Measurements from ENCODE around the gene GEMIN7. TPM values are rescaled to one million over a fixed set of nuclear protein-coding genes. Genes with fewer than 3 reads are reported as not detected.

The GEMIN7 gene
- total and polyA plus RNA-seq, 2 donors (not counting 1 experiment from before 2014, with no cell fraction given) = 15.7 to 18.0 TPM

DNA sequence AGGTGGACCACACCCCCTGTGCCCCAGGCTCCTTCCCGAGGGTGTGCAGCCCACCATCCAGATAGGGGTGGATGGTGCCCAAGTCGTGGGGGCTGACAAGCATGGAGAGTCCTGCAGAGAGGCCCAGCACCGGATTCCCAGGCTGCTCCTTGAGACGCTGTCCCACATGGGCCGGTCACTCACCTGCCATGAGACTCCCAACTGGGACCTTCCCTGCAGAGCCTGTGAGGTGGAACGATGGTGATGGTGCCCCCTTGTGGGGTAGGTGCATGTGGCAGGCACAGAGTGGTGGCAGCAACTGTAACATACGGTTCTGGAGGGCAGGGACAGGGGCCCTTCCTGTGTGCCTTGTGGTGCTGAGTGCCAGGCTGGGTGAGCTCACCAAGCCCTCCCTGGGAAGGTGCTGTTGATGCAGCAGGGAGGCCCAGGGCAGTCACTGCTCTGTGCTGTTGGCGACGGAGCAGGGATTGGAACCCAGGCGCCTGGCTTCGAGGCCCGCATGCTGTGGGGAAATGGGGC lies 47.0 kb downstream of the GEMIN7 start:
- Histone ChIP-seq H3K4me1 (ENCODE audit: control insufficient read depth, extremely low read depth, insufficient read depth, low read length) (no peaks in the 10 kb centered on the region), H3K4me2 (ENCODE audit: extremely low read depth, insufficient read depth, low read length) (no peak overlapping the region), H4K20me1 (ENCODE audit: control insufficient read depth, extremely low read depth, insufficient read depth, low read length) (peaks cover 2% of the 10 kb centered on the region), H3K79me2 (ENCODE audit: control insufficient read depth, insufficient read depth, low read length) (peaks cover 54% of the 10 kb centered on the region), H2AFZ (ENCODE audit: low read length) (no peak overlapping the region), H3K9ac (ENCODE audit: insufficient read depth, low read length) (no peak overlapping the region), H3K36me3 (ENCODE audit: control insufficient read depth, insufficient read depth, low read length) (peaks cover 4% of the 10 kb centered on the region), H3K27ac (ENCODE audit: insufficient read depth, low read length) (no peak overlapping the region), H3K27me3 (ENCODE audit: control insufficient read depth, insufficient read depth, low read length) (no peaks in the 10 kb centered on the region), H3K9me3 (ENCODE audit: control insufficient read depth, insufficient read depth, low read depth, low read length) (no peaks in the 10 kb centered on the region), H3K4me3 (replicated peaks in 1 of 4; ENCODE audit: control extremely low read depth in 1 of 4, insufficient read depth in 1 of 4, low read depth in 3 of 4, low read length in 4 of 4) (no peak overlapping the region)
- peak; percentile 30 to 39 for DNase-seq (ENCODE audit: low read depth in 2 of 2)
- no peak for TF ChIP-seq EZH2 (IDR thresholded peaks at IDR 0.05; ENCODE audit: low read length, missing control alignments)
- TF ChIP-seq, protein P1, sequence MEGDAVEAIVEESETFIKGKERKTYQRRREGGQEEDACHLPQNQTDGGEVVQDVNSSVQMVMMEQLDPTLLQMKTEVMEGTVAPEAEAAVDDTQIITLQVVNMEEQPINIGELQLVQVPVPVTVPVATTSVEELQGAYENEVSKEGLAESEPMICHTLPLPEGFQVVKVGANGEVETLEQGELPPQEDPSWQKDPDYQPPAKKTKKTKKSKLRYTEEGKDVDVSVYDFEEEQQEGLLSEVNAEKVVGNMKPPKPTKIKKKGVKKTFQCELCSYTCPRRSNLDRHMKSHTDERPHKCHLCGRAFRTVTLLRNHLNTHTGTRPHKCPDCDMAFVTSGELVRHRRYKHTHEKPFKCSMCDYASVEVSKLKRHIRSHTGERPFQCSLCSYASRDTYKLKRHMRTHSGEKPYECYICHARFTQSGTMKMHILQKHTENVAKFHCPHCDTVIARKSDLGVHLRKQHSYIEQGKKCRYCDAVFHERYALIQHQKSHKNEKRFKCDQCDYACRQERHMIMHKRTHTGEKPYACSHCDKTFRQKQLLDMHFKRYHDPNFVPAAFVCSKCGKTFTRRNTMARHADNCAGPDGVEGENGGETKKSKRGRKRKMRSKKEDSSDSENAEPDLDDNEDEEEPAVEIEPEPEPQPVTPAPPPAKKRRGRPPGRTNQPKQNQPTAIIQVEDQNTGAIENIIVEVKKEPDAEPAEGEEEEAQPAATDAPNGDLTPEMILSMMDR (conservative IDR thresholded peaks at IDR 0.05 in 1 of 2, IDR thresholded peaks at IDR 0.05 in 1 of 2; ENCODE audit: low read depth in 1 of 2, low read length in 2 of 2) = peak; percentile 59 to 87

DNA sequence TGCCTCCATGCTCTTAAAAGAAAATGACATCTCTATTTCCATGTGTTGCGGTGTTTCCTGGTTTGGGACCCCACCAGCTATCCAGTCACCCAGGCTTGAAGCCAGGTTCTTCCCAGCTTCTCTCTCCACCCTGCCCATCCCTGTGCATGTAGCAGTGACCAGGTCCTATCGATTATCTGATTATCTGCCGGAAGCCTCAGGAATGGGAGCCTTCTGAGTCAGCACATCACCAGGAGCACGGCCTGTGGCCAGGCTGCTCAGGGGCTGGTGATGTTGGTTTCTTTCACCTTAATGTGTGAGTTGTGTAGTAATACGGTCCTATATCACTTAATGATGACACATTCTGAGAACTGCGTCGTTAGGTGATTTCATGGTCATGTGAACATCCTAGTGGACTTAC lies 47.6 kb downstream of the GEMIN7 start:
- H4K20me1 ChIP-seq (ENCODE audit: control insufficient read depth, extremely low read depth, insufficient read depth, low read length) = no peaks in the 10 kb centered on the region
- no peaks in the 10 kb centered on the region for H3K27me3 ChIP-seq (ENCODE audit: control insufficient read depth, insufficient read depth, low read length)
- H3K4me1 ChIP-seq (ENCODE audit: control insufficient read depth, extremely low read depth, insufficient read depth, low read length) = no peaks in the 10 kb centered on the region
- H3K36me3 ChIP-seq (ENCODE audit: control insufficient read depth, insufficient read depth, low read length) = peaks cover 4% of the 10 kb centered on the region
- no peak for DNase-seq (ENCODE audit: low read depth in 2 of 2)
- H3K27ac ChIP-seq (ENCODE audit: insufficient read depth, low read length) = no peak overlapping the region
- no peaks in the 10 kb centered on the region for H3K9me3 ChIP-seq (ENCODE audit: control insufficient read depth, insufficient read depth, low read depth, low read length)
- no peak overlapping the region for H3K9ac ChIP-seq (ENCODE audit: insufficient read depth, low read length)
- H2AFZ ChIP-seq (ENCODE audit: low read length) = no peak overlapping the region
- H3K79me2 ChIP-seq (ENCODE audit: control insufficient read depth, insufficient read depth, low read length) = peaks cover 50% of the 10 kb centered on the region
- H3K4me2 ChIP-seq (ENCODE audit: extremely low read depth, insufficient read depth, low read length) = no peak overlapping the region
- no peak overlapping the region for H3K4me3 ChIP-seq (replicated peaks in 1 of 4; ENCODE audit: control extremely low read depth in 1 of 4, insufficient read depth in 1 of 4, low read depth in 3 of 4, low read length in 4 of 4)
- TF ChIP-seq, protein P1 (conservative IDR thresholded peaks at IDR 0.05 in 1 of 2, IDR thresholded peaks at IDR 0.05 in 1 of 2; ENCODE audit: low read depth in 1 of 2, low read length in 2 of 2) = no peak
- no peak for TF ChIP-seq EZH2 (IDR thresholded peaks at IDR 0.05; ENCODE audit: low read length, missing control alignments)

DNA sequence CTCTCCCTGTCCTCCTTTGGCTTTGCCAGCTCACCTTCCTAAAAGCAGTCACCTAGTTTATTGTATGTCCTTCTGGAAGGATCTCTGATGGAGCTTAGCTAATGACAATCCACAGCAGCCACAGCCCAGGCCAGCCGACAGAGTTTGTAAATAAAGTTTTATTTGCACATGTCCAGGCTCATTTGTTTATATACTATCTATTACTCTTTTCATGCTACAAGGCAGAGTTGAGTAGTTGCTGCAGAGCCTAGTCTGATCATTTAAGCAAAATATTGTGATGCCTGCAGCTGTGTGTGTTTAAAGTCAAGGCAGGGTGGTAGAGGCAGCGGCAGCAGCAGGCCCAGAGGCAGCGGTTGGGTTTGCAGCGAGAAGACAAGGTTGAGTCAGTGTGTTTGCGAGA lies 49.1 kb downstream of the GEMIN7 start:
- H3K27me3 ChIP-seq (ENCODE audit: control insufficient read depth, insufficient read depth, low read length) = no peaks in the 10 kb centered on the region
- no peaks in the 10 kb centered on the region for H3K9me3 ChIP-seq (ENCODE audit: control insufficient read depth, insufficient read depth, low read depth, low read length)
- no peaks in the 10 kb centered on the region for H4K20me1 ChIP-seq (ENCODE audit: control insufficient read depth, extremely low read depth, insufficient read depth, low read length)
- H3K27ac ChIP-seq (ENCODE audit: insufficient read depth, low read length) = no peak overlapping the region
- H2AFZ ChIP-seq (ENCODE audit: low read length) = no peak overlapping the region
- DNase-seq (ENCODE audit: low read depth in 2 of 2) = no peak
- H3K9ac ChIP-seq (ENCODE audit: insufficient read depth, low read length) = no peak overlapping the region
- no peak overlapping the region for H3K4me3 ChIP-seq (replicated peaks in 1 of 4; ENCODE audit: control extremely low read depth in 1 of 4, insufficient read depth in 1 of 4, low read depth in 3 of 4, low read length in 4 of 4)
- H3K4me1 ChIP-seq (ENCODE audit: control insufficient read depth, extremely low read depth, insufficient read depth, low read length) = no peaks in the 10 kb centered on the region
- H3K36me3 ChIP-seq (ENCODE audit: control insufficient read depth, insufficient read depth, low read length) = peaks cover 4% of the 10 kb centered on the region
- peaks cover 40% of the 10 kb centered on the region for H3K79me2 ChIP-seq (ENCODE audit: control insufficient read depth, insufficient read depth, low read length)
- no peak overlapping the region for H3K4me2 ChIP-seq (ENCODE audit: extremely low read depth, insufficient read depth, low read length)
- TF ChIP-seq, protein P1 (conservative IDR thresholded peaks at IDR 0.05 in 1 of 2, IDR thresholded peaks at IDR 0.05 in 1 of 2; ENCODE audit: low read depth in 1 of 2, low read length in 2 of 2) = no peak
- no peak for TF ChIP-seq EZH2 (IDR thresholded peaks at IDR 0.05; ENCODE audit: low read length, missing control alignments)
